ENCODE data around the gene TMEM178B.

The TMEM178B gene

GRCh38 chr7:141344153-141344935 is 270.5 kb downstream of the TMEM178B start:
- TF ChIP-seq CTCF (IDR thresholded peaks at IDR 0.05; ENCODE audit: low read depth, low read length, missing control alignments) = no peak
- H3K4me3 ChIP-seq (ENCODE audit: low read depth, low read length) = no peak overlapping the region
- DNase-seq (ENCODE audit: low read depth) = no peak
- in situ Hi-C loops (cut with HindIII; ENCODE audit: low sequenced_read_pairs) = no loop called here

GRCh38 chr7:141348728-141349127 is 274.9 kb downstream of the TMEM178B start:
- in situ Hi-C loops (cut with HindIII; ENCODE audit: low sequenced_read_pairs) = no loop called here
- DNase-seq (ENCODE audit: low read depth) = no peak
- TF ChIP-seq CTCF (IDR thresholded peaks at IDR 0.05; ENCODE audit: low read depth, low read length, missing control alignments) = no peak
- no peak overlapping the region for H3K4me3 ChIP-seq (ENCODE audit: low read depth, low read length)

GRCh38 chr7:141349338-141349737 is 275.5 kb downstream of the TMEM178B start:
- in situ Hi-C loops (cut with HindIII; ENCODE audit: low sequenced_read_pairs) = no loop called here
- TF ChIP-seq CTCF (IDR thresholded peaks at IDR 0.05; ENCODE audit: low read depth, low read length, missing control alignments) = no peak
- no peak overlapping the region for H3K4me3 ChIP-seq (ENCODE audit: low read depth, low read length)
- no peak for DNase-seq (ENCODE audit: low read depth)

GRCh38 chr7:141349804-141350203 is 275.9 kb downstream of the TMEM178B start:
- TF ChIP-seq CTCF (IDR thresholded peaks at IDR 0.05; ENCODE audit: low read depth, low read length, missing control alignments) = no peak
- DNase-seq (ENCODE audit: low read depth) = no peak
- H3K4me3 ChIP-seq (ENCODE audit: low read depth, low read length) = no peak overlapping the region
- in situ Hi-C loops (cut with HindIII; ENCODE audit: low sequenced_read_pairs) = no loop called here

- no peak overlapping the region for H3K4me3 ChIP-seq (ENCODE audit: low read depth, low read length)
- no peak for TF ChIP-seq CTCF (IDR thresholded peaks at IDR 0.05; ENCODE audit: low read depth, low read length, missing control alignments)
- no peak for DNase-seq (ENCODE audit: low read depth)
- in situ Hi-C loops (cut with HindIII; ENCODE audit: low sequenced_read_pairs) = no loop called here
These were observed 277.3 kb downstream of the TMEM178B start for GRCh38 chr7:141351175-141351574.

- no peak for DNase-seq (ENCODE audit: low read depth)
- no peak overlapping the region for H3K4me3 ChIP-seq (ENCODE audit: low read depth, low read length)
- no peak for TF ChIP-seq CTCF (IDR thresholded peaks at IDR 0.05; ENCODE audit: low read depth, low read length, missing control alignments)
- in situ Hi-C loops (cut with HindIII; ENCODE audit: low sequenced_read_pairs) = no loop called here
These were observed 279.1 kb downstream of the TMEM178B start for GRCh38 chr7:141352955-141353354.
